HEK293T (cell line): ENCODE measurements around the gene VWC2L.

Experiments
- CTCF ChIA-PET: fragments of 350-600 bp; formaldehyde crosslinking; extraction: SDS; loops from one replicate; lab custom pipeline; 2021; ENCODE audit warnings: antibody characterized with exemption, inconsistent platforms; lab: Yijun Ruan, JAX
- POLR2A ChIA-PET: fragments of 350-600 bp; formaldehyde crosslinking; extraction: SDS; loops from one replicate; lab custom pipeline; 2020; ENCODE audit warnings: antibody characterized with exemption, inconsistent platforms; lab: Yijun Ruan, JAX
- DNase-seq: peaks from one replicate; pipeline ENCODE4 v3.0.0; 2012; ENCODE audit warnings: mixed read lengths; ENCODE audit errors: extremely low spot score
- ARNT ChIP-seq: fragments of 450-650 bp; IDR thresholded peaks from 2 replicates; pipeline ENCODE4 v1.6.1; 2017; ENCODE audit warnings: mild to moderate bottlenecking
- BHLHE40 ChIP-seq: fragments of 450-650 bp; IDR thresholded peaks from 2 replicates; pipeline ENCODE4 v1.6.1; 2016; ENCODE audit warnings: mild to moderate bottlenecking, moderate library complexity, borderline replicate concordance
- CTBP1 ChIP-seq: fragments of 450-650 bp; IDR thresholded peaks from 2 replicates; pipeline ENCODE4 v1.6.1; 2016; ENCODE audit warnings: borderline replicate concordance
- ELF4 ChIP-seq: fragments of 450-650 bp; IDR thresholded peaks from 2 replicates; pipeline ENCODE4 v1.6.1; 2017; ENCODE audit warnings: antibody characterized with exemption
- FOXA1 ChIP-seq: fragments of 450-650 bp; IDR thresholded peaks from 2 replicates; pipeline ENCODE4 v1.6.1; 2016; ENCODE audit warnings: mild to moderate bottlenecking
- FOXK2 ChIP-seq: fragments of 450-650 bp; IDR thresholded peaks from 2 replicates; pipeline ENCODE4 v1.6.1; 2016; ENCODE audit warnings: mild to moderate bottlenecking
- FOXM1 ChIP-seq: fragments of 450-650 bp; IDR thresholded peaks from 2 replicates; pipeline ENCODE4 v1.6.1; 2017; ENCODE audit warnings: mild to moderate bottlenecking, borderline replicate concordance
- HDGF ChIP-seq: fragments of 450-650 bp; IDR thresholded peaks from 2 replicates; pipeline ENCODE4 v1.6.1; 2017; ENCODE audit warnings: antibody characterized with exemption, borderline replicate concordance
- L3MBTL2 ChIP-seq: fragments of 450-650 bp; conservative IDR thresholded peaks from 2 replicates; pipeline ENCODE4 v1.6.1; 2016; ENCODE audit warnings: mild to moderate bottlenecking
- LEF1 ChIP-seq: fragments of 450-650 bp; IDR thresholded peaks from 2 replicates; pipeline ENCODE4 v1.6.1; 2017; ENCODE audit warnings: mild to moderate bottlenecking, borderline replicate concordance
- NFRKB ChIP-seq: fragments of 450-650 bp; IDR thresholded peaks from 2 replicates; pipeline ENCODE4 v1.6.1; 2016; ENCODE audit warnings: mild to moderate bottlenecking, moderate library complexity
- PKNOX1 ChIP-seq: fragments of 450-650 bp; IDR thresholded peaks from 2 replicates; pipeline ENCODE4 v1.6.1; 2016
- SP1 ChIP-seq: fragments of 450-650 bp; IDR thresholded peaks from 2 replicates; pipeline ENCODE4 v1.6.1; 2017
- SUZ12 ChIP-seq: fragments of 450-650 bp; IDR thresholded peaks from 2 replicates; pipeline ENCODE4 v1.6.1; 2016; ENCODE audit warnings: mild to moderate bottlenecking
- TARDBP ChIP-seq: fragments of 450-650 bp; IDR thresholded peaks from 2 replicates; pipeline ENCODE4 v1.6.1; 2016
- ZNF384 ChIP-seq: fragments of 450-650 bp; IDR thresholded peaks from 2 replicates; pipeline ENCODE4 v1.6.1; 2016

VWC2L gene

DNA sequence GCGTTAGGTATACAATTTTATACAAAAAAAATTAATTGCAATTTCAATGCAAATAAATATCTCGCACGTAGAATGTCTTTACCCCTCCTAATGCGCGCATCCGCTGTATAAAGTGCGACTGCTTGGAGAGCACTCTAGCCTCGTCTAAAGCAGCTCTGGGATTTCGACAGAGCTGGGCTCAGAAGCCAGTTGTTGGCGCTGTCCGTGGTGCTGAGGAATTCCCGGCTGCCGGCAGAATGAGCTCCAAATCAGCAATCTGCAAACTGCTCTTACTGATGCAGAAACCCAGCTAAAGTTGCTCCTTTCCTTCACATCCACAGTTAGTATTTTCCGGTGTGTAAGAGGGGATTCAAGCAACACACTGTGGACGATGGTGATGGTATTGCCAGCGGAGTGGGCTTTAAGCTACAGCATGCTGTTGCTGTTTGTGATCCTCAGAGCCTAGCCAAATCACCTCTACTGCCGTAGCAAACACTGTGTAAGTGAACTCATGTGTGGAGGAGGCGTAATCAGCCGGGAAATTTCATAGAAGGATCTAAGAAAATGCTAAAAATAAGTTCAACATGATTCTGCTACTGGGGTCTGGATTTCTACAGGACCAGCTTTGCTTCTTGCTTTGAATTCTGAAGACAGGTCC lies at the start of gene VWC2L:
Gene VWC2L, plus strand, starts transcription at position 137 of the 637 bp plus-strand sequence. CDS start 3,140 bp downstream, outside the sequence.
- TF ChIP-seq L3MBTL2 (no peak), ELF4 (no peak), NFRKB (no peak), BHLHE40 (no peak), ZNF384 (no peak), SUZ12 (no peak), TARDBP (no peak), HDGF (no peak), FOXA1 (no peak), FOXM1 (no peak), ARNT (no peak), PKNOX1 (no peak), SP1 (no peak), CTBP1 (no peak), FOXK2 (no peak), LEF1 (no peak)
- POLR2A ChIA-PET: no interaction called here
- CTCF ChIA-PET: no interaction called here
- peak; percentile 61 for DNase-seq

GRCh38 chr2:214361116-214361515 lies 49.7 kb upstream of the VWC2L start:
- DNase-seq: no peak
- CTCF ChIA-PET: no interaction called here
- TF ChIP-seq ARNT (no peak), L3MBTL2 (no peak), CTBP1 (no peak), HDGF (no peak), LEF1 (no peak), TARDBP (no peak), SUZ12 (no peak), PKNOX1 (no peak), FOXK2 (no peak), FOXA1 (no peak), NFRKB (no peak), BHLHE40 (no peak)
- POLR2A ChIA-PET: no interaction called here

GRCh38 chr2:214365549-214365948 lies 45.3 kb upstream of the VWC2L start:
- CTCF ChIA-PET: no interaction called here
- no peak for DNase-seq
- POLR2A ChIA-PET: no interaction called here
- TF ChIP-seq SUZ12: no peak
- no peak for TF ChIP-seq PKNOX1
- TF ChIP-seq SP1: no peak
- TF ChIP-seq FOXM1: no peak
- no peak for TF ChIP-seq HDGF
- TF ChIP-seq ZNF384: no peak
- no peak for TF ChIP-seq ELF4
- TF ChIP-seq CTBP1: no peak
- no peak for TF ChIP-seq TARDBP
- TF ChIP-seq LEF1: no peak
- no peak for TF ChIP-seq L3MBTL2
- no peak for TF ChIP-seq FOXA1
- TF ChIP-seq NFRKB: no peak
- no peak for TF ChIP-seq FOXK2
- TF ChIP-seq BHLHE40: no peak
- TF ChIP-seq ARNT: no peak

DNA sequence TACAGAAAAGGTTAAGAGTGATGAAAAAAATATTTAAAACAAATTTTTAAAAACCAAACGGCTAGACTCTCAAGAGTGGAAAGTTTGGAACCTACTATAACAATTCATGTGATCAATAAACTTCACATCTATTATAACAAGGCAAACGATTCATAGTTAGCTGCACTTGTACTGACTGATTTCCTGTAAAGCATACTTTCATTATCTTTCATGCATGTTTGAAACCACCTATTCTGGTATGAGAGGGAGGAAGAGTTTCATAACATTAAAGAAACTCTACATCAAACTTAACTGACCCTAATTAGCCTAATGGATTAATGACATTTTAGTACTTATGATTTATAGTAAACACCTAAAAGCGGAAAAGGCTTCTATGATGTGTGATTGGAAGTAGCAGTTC lies 43.7 kb upstream of the VWC2L start:
- TF ChIP-seq FOXA1 (no peak), SP1 (no peak), PKNOX1 (no peak), CTBP1 (no peak), NFRKB (no peak), FOXK2 (no peak), TARDBP (no peak), FOXM1 (no peak), HDGF (no peak), L3MBTL2 (no peak), ARNT (no peak), BHLHE40 (no peak), ELF4 (no peak), ZNF384 (no peak), SUZ12 (no peak), LEF1 (no peak)
- ChIA-PET CTCF (no interaction called here), POLR2A (no interaction called here)
- DNase-seq: no peak

DNA sequence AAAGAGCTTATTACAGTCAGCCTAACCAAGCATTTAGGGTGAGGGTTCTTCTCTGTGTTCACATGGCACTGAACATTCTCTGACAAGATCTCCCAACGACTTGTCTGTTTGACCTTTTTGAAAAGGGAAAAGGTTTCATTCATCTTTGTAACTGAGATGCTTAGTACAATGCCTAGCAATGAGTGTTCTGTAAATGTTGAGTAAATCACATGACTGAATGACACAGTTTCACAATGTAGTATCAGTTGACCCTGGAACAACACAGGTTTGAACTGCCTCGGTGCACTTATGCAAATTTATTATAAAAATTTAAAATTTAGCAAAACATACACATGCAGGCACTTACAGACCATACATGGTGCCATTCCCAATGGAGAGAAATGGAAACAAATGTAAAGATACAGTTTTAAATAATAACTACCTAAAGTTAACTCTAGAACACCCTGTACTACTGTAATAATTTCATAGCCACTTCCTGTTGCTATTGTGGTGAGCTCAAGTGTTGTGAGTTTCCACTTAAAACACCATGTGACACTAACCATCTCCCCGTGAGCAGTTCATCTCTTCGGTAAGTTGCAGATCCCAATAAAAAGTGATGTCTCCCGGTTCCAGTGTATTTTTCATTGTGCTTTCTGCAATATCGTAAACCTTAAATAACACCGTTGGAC lies 34.1 kb upstream of the VWC2L start:
- TF ChIP-seq FOXK2 (no peak), HDGF (no peak), FOXA1 (no peak), FOXM1 (no peak)
- ChIA-PET POLR2A (no interaction called here), CTCF (no interaction called here)
- no peak for DNase-seq
